OCI-LY3 (cell line): ENCODE data around the gene PIP5K1B.

ENCODE experiments used
- EZH2phosphoT487 ChIP-seq: fragments of 200-600 bp; shearing (Covaris generic); IDR thresholded peaks from 2 replicates; pipeline ENCODE4 v1.6.1; 2018; ENCODE audit warnings: antibody characterized with exemption, mixed run types, low read depth
- TF ChIP-seq, protein P1 (sequence below): fragments of 200-600, 300-600 bp; sonication (generic); IDR thresholded peaks from 2 replicates; pipeline ENCODE4 v1.5.1; 2014; ENCODE audit warnings: antibody characterized with exemption, low read length, low read depth

- TF ChIP-seq, protein P1, sequence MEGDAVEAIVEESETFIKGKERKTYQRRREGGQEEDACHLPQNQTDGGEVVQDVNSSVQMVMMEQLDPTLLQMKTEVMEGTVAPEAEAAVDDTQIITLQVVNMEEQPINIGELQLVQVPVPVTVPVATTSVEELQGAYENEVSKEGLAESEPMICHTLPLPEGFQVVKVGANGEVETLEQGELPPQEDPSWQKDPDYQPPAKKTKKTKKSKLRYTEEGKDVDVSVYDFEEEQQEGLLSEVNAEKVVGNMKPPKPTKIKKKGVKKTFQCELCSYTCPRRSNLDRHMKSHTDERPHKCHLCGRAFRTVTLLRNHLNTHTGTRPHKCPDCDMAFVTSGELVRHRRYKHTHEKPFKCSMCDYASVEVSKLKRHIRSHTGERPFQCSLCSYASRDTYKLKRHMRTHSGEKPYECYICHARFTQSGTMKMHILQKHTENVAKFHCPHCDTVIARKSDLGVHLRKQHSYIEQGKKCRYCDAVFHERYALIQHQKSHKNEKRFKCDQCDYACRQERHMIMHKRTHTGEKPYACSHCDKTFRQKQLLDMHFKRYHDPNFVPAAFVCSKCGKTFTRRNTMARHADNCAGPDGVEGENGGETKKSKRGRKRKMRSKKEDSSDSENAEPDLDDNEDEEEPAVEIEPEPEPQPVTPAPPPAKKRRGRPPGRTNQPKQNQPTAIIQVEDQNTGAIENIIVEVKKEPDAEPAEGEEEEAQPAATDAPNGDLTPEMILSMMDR = no peak
- TF ChIP-seq EZH2phosphoT487 = no peak
Measured at GRCh38 chr9:68860419-68860818, 155.4 kb downstream of the PIP5K1B start.
